HG02610 (cell line): Measurements from ENCODE around the gene PHLDA2.
"Not testable (repeated sequence)": the region's sequence is repeated elsewhere in the genome, so short reads cannot be mapped to it uniquely, and the experiment has no call there.

ENCODE experiments used
- ATAC-seq: cut with Tn5 transposase; IDR thresholded peaks from one replicate; pipeline ENCODE4 v1.9.1; 2021; ENCODE audit warnings: mild to moderate bottlenecking, moderate library complexity; ENCODE audit not compliant: unreplicated experiment

The PHLDA2 gene

DNA sequence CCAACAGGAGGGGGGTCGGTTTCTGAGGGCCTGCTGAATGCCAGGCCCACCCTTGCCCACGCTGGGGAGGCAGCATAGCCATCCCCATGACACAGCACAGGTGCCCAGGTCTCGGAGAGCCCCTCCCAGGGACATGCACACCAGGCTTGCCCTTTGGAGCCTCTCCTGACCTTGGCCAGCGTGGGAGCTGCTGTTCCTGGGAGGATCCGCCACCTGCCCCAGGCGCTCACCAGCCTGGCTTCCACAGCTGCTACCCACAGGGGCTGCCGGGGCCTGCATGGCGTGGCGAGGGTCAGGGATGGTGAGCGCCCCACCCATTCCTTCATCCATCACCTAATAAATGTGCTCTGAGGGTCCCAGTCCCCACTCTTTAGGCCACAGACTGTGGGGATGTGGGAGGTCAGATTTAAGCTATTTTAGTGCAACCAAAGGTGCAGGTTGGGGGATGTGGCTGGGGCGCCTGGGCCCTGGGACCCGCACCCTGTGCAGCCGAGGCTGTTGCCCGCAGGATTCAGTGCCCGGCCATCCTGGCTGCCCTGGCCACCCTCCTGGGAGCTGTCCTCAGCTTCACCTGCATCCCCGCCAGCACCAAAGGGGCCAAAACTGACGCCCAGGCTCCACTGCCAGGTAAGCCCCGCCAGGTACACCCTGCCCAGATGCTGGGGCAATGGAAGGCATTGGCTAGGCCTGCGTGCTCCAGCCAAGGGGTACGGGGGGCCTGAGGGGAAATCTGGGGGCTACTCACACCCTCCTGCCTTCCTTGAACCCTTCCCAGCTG, 12.9 kb downstream of the PHLDA2 start:
- ATAC-seq = no peak

DNA sequence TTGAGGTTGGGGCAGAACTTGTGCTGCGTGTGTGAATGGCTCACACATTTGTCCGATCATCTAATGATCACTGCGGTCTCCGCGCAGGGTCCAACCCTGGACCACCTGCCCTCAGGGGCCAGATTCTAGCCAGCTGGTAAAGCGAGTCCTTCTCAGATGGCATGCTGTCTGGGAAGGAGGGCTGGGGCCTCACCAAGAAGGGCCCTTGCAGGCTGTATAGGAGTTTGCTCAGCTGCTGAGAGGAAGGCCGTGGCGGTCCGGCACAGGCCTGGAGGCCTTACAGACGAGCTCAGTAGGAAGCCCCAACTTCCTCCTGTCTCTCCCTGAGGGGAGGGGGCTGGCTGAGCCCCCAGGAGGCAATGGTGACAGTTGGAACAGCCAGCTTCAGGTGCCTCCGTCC, 13.7 kb downstream of the PHLDA2 start:
- no peak for ATAC-seq

DNA sequence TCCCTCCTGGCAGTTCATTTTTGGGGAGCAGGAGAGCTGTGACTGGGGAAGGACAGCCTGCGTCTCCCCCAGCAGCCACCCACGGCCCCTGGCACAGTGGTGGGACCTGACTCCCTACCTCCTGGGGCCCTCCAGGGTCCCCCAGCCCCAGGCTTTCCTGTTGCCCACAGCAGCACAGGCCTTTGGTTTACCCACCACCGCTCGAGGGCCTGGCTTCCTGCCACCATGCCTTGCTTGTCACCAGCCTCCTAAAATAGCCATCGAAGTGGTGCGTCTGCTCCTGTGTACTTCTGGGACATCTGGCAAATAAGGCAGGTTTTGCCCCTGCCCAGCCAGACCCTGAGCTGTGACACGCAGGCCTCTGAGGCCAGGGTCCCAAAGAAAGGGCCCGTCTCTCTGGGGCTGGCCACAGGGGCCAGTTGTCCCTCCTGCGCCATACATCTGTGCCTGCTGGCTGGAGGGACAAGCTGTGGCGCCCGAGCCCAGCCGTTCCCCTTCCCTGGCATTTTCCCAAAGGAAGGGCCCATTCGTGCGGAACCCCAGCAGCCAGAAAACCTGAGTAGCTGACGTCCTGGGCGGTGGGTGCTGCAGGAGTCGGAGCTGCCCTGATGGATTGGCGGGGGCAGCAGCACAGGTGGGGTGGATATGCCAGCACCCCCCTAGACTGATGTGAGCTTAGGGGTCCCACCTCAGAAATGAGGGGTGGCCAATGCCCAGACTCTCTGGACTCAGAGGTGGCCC, 14.6 kb downstream of the PHLDA2 start:
- ATAC-seq = no peak

DNA sequence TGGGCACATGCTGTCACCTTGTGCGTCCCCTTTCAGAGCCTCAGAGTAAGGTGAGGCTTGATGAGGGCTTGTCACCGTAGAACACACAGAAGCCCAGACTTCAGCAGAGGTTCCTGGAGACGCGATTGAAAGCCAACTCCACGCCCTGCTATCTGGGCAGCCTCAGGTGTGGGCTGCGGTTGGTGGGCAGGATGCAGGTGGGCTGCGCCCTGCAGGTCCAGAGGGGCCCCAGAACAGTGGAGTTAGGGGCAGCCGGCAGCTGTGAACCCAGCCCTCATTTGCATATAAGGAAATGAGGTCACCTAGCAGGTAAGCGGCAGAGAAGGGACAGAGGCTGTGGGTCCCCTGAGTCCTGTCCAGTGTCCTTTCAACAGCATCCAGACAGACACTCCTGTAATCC, 15.4 kb downstream of the PHLDA2 start:
- no peak for ATAC-seq

DNA sequence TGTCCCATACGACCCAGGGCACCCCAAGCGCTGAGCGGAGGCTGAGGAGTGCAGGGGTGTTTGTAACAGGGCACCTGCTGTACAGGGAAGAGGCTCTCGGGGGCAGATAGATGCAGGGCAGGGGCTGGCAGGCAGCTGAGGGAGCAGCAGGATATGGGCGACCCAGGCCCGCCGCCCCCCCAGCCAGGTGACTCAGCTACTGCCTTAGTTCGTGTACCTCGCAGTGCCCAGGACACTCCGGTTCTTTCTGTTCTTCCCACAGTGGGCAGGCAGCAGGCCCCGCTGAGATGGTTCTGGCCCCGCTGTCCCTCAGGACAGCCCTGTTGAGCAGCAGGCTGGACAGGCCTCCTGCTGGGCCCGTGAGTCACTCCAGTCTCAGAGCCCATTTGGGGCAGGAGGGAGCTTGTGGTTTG, 16.2 kb downstream of the PHLDA2 start:
- ATAC-seq = no peak

DNA sequence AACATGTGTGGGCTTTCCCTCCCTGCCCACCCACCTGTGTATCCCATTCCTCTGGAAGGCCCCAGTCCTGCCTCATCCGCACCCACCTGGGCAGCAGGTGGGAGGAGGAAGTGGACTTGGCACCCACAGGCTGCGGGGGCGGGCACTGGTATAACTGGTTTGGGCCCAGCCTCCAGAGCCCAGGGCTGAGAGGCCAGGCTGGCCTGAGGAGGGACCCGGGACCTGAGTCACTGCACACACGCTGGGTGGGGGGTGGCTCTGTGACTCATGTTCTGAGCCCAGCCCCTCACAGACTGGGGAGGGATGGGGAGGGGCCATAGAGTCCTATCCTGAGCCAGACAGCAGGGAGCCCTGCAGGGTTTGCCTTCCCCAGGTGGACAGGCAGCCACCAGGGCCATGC, 16.7 kb downstream of the PHLDA2 start:
- ATAC-seq = no peak

DNA sequence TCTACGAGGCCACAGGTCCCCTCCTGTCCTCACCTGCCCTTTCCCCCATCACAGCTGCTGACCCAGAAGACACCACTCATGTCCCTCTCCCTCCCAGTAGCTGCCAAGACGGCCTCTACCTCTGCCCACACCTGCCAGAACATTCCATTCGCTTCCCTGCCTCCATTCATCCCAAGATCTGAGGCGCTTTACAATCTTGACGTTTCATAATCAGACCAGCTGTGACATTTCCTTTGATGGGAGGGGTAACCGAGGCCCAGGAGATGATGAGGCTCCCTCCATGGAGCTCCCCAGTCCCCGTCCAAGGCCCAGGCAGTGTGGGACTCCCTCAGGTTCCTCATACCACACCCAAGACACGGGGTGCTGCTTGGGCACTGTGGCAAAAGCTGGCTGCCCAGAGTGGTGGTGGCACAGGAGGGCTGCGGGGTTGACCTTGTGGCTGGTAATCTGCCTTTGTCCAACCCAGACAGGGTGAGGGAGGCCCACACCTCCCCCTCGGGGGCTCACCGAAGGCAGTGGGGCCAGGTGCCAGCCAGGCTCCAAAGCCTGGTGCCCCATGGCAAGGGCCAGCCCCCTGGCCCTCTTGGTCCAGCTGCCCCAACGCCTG, 17.3 kb downstream of the PHLDA2 start:
- no peak for ATAC-seq

DNA sequence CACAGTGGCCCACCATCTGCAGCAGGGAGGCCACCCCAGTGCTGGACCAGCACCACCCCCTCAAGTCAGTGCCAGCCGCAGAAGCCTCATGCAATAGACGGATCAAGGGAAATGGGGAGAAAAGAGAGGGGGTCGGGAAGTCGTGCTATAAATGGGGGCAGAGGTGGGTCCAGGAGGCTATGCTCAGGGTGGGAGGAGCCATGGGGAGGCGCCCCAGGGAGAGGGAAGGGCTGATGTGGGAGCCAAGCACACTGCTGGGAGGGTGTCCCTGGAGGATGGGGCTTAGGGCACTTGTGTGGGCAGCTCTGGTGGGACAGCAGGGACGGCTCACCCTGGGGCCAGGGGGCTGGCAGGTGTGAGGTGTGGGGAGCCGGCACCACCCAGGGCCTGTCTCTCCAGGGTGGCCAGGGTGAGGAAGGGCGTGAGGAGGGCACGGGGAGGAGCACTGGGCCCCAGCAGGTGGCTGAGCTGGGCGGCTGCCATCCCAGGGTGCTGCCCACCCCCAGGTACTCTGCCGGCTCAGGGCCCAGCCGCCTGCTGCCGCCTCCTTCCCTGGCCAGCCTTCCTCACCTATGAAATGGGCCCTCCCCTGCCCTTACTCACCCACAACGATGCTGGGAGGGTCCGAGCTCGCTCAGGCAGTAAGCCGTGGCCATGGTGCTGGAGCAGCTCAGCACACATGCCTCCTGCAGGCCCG, 18.0 kb downstream of the PHLDA2 start:
- no peak for ATAC-seq

DNA sequence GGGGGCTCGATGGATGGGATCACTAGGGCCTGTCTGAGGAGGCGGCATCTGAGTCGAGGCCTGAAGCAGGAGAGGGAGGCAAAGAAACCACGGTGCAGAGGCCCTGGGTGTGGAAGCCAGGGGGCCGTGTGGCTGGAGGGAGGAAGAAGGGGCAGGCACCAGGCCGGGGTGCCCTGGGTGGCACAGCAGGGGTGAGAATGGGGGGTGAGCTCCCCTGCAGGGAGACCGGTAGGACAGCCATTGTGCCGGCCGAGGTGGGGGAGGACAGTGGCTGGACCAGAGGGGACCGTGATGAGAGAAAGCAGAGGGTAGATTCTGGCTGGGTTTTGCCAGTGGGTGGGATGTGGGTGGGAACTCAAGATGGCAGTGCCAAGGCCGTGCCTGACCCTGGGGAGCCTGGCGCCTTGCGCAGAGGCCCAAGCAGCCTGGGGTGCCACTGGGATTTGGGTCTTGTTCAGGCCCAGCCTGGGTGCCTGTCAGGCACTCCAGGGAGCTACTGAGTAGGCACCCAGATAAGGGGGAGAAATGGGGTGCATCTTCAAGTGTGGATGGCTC, 18.7 kb downstream of the PHLDA2 start:
- ATAC-seq = no peak

DNA sequence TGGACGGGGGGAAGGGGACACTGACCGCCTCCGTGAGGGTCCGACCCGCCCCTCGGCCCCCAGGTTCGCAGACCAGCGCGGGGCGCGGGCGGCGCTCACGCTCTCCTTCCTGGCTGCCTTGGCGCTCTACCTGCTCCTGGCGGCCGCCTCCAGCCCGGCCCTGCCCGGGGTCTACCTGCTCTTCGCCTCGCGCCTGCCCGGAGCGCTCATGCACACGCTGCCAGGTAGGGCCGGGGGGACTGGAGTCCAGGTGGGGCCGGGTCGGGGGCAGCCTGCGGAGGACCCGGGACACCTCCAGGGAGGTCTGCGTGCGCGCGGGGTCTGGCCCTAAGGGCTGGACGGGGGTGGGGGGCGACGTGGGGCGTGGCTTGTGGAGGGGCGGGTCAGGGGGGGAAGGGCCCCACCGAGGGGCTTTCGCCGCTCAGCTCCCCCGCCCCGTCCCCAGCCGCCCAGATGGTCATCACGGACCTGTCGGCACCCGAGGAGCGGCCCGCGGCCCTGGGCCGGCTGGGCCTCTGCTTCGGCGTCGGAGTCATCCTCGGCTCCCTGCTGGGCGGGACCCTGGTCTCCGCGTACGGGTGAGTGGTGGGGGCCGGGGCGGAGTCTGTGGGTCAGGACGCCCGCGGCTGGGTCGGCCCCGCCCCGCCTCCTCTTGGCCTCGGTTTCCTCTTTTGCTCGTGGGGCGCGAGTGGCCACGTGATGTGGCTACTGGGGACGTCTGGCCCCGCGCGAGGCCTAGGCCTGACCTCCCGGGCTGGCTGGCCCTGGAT, 19.9 kb downstream of the PHLDA2 start:
- no peak for ATAC-seq

DNA sequence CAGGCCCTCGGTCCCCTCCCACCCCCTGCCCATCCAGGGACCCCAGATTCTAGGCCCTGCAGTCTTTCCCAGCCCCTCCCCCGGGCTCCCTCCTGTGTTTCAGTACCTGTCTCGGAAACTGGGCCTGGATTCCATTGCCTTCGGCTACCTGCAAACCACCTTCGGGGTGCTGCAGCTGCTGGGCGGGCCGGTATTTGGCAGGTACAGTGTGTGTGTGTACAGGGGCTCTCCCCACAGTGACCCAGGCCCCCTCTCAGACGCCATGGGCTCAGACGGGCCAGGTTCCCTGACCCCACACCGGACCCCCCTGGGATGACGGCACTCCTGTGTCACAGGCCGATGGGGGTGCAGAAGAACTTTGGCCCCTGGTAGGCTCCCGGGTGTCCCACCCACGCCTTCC, 21.1 kb downstream of the PHLDA2 start:
- ATAC-seq = no peak

DNA sequence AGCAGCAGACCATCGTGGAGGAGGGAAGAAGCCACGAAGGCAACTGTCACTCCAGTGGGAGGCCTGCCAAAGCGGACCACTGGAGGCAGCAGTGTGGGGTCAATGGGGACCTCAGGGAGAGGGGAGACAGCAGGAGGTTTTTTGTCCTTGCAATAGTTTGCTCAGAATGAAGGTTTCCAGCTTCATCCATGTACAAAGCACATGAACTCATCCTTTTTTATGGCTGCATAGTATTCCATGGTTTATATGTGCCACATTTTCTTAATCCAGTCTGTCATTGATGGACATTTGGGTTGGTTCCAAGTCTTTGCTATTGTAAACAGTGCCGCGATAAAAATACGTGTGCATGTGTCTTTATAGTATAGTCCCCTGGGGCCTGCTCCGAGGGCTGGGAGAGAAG, 23.9 kb downstream of the PHLDA2 start:
- not testable (repeated sequence) for ATAC-seq

DNA sequence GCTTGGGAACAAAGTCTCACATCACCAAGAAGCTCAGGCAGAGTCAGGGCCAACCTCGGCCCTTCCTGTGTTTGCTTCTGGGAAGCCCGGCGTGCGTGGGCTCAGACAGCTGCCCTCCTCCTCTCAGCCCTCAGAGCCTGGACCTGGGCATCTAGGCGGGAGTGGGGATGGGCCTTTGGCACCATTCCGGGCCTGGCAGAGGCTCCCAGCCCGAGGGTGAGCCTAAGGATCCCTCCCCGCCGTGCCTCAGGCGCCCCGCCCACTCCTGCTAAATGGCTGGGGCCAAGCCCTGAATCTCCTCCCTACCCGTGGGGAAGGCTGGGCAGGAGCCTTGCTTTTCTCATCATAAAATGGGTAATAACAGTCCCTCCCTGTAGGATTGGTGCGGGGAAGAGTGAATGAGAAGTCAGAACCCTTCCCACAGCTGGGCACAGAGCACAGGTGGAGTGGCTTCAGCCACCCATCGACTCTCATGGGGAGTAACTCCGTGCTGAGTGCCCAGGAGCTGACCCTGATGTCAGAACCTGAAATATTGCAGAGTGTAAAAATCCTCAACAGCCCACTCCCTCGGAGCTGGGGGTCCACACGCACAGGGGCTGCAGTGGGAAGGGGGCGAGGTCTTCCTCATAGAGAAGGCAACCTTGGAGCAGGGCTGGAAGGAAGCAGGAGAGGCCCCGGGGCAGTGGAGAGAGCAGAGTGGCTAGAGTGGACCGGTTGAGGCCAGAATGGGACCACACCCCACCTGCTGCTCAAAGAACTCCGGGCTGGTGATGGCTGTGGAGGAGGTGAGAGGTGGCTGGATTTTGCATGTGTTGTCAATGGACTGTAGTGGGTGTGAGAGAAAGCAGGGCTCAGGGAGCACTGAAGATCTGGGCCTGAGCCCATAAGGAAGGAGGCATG, 24.8 kb downstream of the PHLDA2 start:
- no peak for ATAC-seq

DNA sequence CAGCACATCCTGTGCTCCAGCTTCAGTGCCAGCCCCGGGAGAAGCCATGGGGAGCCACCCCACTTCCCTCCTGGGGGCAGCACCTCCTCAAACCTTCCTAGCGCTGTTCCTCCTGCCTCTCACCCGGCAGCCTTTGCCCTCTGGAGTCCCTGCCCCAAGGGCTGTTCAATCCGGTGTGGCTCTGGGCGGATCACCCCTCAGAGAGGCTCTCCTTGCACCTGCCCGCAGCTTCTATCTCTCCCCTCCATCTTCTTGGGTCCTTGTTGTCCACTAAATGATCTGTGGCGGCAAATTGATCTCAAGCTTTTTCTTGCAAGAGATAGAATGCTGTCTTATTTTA, 25.6 kb downstream of the PHLDA2 start:
- no peak for ATAC-seq

DNA sequence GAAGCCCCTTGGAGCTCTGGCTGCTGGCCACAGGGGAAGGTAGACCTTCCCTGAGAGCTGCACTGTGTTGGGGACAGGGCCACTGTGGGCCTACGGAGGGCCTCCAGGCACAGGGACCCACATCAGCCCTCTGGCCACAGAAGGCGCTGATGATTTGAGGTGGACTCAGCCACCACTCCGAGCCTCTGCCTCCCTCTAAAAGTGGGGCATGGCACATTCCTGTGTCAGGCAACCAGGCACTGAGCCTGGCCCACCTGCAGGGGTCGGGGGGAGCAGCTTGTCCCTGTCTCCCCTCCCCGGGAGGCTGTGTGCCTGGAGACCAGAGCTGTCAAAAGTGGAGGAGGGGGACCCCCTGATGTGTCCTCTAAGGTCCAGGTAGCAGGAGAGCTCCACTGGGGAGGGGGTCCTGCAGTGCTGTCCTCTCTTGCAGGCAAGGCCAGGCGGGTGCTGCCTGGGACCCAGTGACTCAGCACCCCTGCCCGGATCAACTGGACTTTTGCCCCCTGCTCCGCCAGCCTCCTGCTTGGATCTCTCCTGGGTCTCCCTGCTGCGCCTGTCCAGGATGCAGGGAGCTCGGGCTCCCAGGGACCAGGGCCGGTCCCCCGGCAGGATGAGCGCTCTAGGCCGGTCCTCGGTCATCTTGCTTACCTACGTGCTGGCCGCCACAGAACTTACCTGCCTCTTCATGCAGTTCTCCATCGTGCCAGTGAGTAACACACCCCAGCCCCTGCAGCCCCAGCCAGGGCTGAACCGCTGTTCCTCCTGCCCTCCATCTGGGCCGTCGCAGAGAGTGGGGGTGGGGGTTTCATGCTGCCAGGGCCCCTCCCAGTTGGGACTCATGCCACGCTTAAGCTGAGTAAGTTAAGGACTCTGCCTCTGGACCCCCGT, 26.2 kb downstream of the PHLDA2 start:
- ATAC-seq = no peak

DNA sequence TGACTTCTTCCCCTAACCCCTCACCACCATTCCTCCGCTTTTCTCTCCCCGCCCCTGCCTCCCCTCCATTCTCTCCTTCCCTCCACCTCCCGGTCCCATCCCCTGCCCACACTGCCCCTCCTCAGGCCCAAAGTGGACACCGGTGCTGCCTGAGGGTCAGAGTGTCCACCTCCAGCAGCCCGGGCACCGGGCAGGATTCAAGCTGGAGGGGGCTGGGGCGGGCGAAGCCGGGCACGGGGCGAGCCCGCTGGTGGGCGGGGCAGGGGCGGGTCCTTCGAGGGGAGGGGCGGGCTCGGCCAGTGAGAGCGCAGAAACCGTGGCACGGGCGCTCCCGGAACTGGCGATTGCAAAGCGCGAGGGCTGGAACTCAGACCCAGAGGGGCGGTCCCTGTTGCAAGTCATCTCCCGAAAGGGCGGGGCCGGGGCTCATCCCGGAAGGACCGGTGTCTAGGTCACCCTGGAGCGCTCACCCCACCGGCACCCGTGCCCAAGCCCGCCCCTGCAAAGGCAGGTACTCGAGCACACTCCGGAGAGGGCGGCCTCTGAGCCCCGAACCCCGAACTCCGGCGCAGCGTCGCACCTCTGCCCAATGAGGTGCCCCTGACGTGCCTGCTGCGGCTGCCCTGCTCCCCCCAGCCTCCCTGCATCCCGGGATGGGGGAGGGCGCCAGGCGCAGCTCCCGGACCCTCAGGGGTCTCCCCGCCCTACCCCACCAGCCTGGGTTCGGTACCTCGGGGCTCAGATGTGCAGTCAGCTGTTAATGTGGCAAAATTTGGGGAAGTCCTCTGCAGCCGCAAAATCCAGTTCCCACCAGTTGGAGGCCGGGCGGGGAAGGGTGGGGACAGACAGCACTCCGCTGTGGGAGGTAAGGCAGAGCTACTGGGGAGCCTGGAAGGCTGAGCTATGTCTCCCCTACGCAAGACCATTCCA, 27.1 kb downstream of the PHLDA2 start:
- ATAC-seq = peak; percentile 93

DNA sequence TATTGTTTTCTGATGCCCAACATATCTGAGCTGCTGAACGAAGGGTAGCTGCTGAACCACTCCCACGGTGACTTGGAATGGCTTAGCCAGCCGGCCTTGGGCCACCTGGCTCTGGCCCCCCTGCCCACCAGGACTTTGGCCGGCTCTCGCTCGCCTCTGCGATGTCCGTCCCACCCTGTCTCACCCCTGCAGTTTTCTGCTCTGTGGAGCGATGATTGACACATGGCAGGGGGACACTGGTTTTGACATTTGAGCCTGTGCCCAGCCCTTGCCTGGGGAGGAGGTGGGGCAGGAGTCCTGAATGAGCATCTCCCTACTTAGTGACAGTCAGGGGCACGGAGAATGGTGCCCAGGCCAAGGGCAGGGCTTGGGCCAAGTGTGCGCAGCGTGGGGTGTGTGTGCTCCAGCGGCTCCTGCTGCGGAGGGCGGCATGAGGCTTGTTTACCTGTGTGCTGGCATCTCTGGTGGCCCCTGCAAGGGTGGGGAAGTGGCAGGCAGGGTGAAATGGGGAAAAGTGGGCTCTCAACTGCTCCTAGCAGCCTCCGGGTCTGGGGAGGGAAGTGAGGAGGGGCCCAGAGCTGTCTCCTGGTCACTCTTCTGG, 27.9 kb downstream of the PHLDA2 start:
- no peak for ATAC-seq
